Upper lobe of right lung (tissue), 1 donor: ENCODE data around the gene AKT3. TPM values are rescaled to one million over a fixed set of nuclear protein-coding genes. Genes with fewer than 3 reads are reported as not detected.

Experiments used
- ATAC-seq: fragments of 200-7000 bp; cut with Tn5 transposase; one replicate; pipeline ENCODE4 v1.9.1; 2020; ENCODE audit warnings: mild to moderate bottlenecking, moderate library complexity
- DNase-seq: peaks from one replicate; pipeline ENCODE4 v3.0.0-alpha.2; 2020
- H3K27ac ChIP-seq: fragments of 200-600 bp; one replicate; pipeline ENCODE4 v1.8.0; 2022
- H3K27me3 ChIP-seq: fragments of 200-600 bp; one replicate; pipeline ENCODE4 v1.8.0; 2022; ENCODE audit warnings: mild to moderate bottlenecking
- H3K36me3 ChIP-seq: fragments of 200-600 bp; one replicate; pipeline ENCODE4 v1.8.0; 2022
- H3K4me1 ChIP-seq: fragments of 200-600 bp; one replicate; pipeline ENCODE4 v1.8.0; 2022
- H3K4me3 ChIP-seq: fragments of 200-600 bp; one replicate; pipeline ENCODE4 v1.8.0; 2022; ENCODE audit warnings: mild to moderate bottlenecking
- H3K9me3 ChIP-seq: fragments of 200-600 bp; one replicate; pipeline ENCODE4 v1.8.0; 2022
- CTCF ChIP-seq: fragments of 200-600 bp; IDR thresholded peaks from one replicate; pipeline ENCODE4 v1.8.0; 2022; ENCODE audit warnings: antibody characterized with exemption
- intact Hi-C: fragments of 100-400 bp; cut with DNase I; formaldehyde crosslinking; loops from one replicate; pipeline ENCODE4 v1.11.0; 2022
- total RNA-seq: library from RNA; stranded (reverse); fragmentation: NEBNext Ultra II Directional; extraction: Animal tissue kit (Norgen Biotek cat#: 25700); gene quantifications from one replicate; pipeline ENCODE4 v1.2.1, GENCODE V29; 2021
- donor health status: DM: no; HTN: yes; CAD: no; lungs with severe emphysema.

Gene AKT3
- total RNA-seq, 1 donor from 2014 or later = 64.6 TPM

DNA sequence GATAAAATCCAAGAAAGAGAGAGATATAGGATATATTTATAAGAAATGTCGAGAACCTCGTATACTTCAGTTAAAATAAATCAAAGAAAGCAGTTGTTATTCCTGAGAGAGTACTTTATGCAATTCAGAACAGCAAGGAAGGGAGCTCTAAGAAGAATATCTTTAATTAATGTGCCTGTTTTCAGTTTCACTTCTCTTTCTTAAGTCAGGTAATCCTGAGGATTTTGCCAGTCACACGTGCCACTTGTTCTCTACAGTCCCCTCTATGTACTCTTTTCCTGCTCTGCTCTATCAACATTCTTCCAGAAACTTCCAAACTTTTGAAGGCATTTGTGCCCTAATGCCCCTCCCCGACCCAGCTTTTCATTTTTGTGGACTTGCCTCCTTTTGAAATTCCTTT is 211.9 kb downstream of the AKT3 start:
- intact Hi-C loops = no loop called here
- TF ChIP-seq CTCF = no peak
- no peaks in the 10 kb centered on the region for H3K4me1 ChIP-seq

DNA sequence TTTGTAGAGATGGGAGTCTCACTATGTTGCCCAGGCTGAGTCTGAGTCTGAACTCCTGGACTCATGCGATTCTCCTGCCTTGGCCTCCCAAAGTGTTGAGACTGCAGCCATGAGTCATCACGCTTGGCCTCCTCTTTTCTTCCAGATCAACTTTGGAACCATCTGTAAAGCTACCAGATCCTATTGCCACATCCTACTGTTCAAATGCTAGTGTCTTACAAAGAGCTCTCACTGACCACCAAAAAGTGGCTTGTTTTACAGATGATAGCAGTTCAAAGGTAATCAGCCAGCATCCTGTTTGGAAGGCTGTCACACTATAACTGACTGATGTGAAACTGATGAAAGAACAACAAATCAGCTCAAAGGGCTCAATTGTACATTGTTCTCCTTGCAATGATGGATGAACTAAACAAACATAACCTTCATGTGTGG is 221.6 kb downstream of the AKT3 start:
- ATAC-seq = no peak
- H3K9me3 ChIP-seq = no peaks in the 10 kb centered on the region
- intact Hi-C loops = no loop called here
- H3K27ac ChIP-seq = no peak overlapping the region
- no peak for DNase-seq
- H3K36me3 ChIP-seq = no peaks in the 10 kb centered on the region
- H3K27me3 ChIP-seq = no peaks in the 10 kb centered on the region
- TF ChIP-seq CTCF = no peak
- H3K4me1 ChIP-seq = no peaks in the 10 kb centered on the region
- no peak overlapping the region for H3K4me3 ChIP-seq

More for the DNA sequence above, 211.9 kb downstream of the AKT3 start:
- Histone ChIP-seq H3K27ac (no peak overlapping the region), H3K9me3 (no peaks in the 10 kb centered on the region), H3K4me3 (no peak overlapping the region), H3K36me3 (peaks cover 9% of the 10 kb centered on the region), H3K27me3 (no peaks in the 10 kb centered on the region)
- ATAC-seq (no peak), DNase-seq (no peak)

DNA sequence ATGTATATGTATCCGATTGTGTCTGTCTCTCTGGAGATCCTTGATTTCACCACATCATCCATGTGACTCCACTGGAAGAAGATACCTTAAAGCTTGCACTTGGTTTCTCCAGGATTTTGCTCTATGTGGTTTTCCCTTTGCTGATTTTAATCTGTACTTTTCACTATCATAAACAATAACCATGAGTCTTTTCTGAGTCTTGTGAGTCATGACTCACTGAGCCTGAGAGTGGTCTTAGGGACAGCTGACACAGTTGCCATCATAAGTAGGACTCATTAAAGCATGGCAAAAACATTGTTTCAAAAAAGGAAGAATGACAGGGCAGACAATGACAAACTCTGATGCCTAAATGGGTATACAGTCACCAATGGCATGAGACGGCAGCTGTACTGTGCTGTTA is 226.2 kb downstream of the AKT3 start:
- Histone ChIP-seq H3K36me3 (no peaks in the 10 kb centered on the region), H3K4me1 (no peaks in the 10 kb centered on the region), H3K27me3 (no peaks in the 10 kb centered on the region), H3K4me3 (no peak overlapping the region), H3K9me3 (no peaks in the 10 kb centered on the region), H3K27ac (no peak overlapping the region)
- no peak for TF ChIP-seq CTCF
- intact Hi-C loops = no loop called here
- ATAC-seq (no peak), DNase-seq (no peak)

DNA sequence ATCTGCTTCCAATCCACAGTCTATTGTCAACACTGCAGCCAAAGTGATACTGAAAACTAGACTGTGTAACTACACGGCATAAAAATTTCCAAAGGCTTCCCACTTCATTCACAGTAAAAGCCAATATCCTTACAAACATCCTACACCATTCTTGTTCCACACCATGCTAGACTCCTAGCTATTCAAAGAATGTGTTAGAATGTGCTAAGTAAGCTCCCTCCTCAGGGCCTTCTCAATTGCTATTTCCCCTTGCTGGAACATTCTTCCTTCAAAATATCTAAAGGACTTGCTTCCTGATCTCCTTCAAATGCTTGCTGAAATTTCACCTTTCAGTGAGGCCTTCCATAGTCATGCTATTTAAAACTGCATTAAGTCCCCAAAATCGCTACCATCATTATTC is 228.1 kb downstream of the AKT3 start:
- Histone ChIP-seq H3K4me1 (no peaks in the 10 kb centered on the region), H3K27ac (no peak overlapping the region), H3K9me3 (no peaks in the 10 kb centered on the region), H3K27me3 (no peaks in the 10 kb centered on the region), H3K4me3 (no peak overlapping the region), H3K36me3 (no peaks in the 10 kb centered on the region)
- ATAC-seq (peak; percentile 72), DNase-seq (no peak)
- TF ChIP-seq CTCF = no peak
- intact Hi-C loops = no loop called here

- intact Hi-C loops = no loop called here
- Histone ChIP-seq H3K27me3 (no peaks in the 10 kb centered on the region), H3K36me3 (no peaks in the 10 kb centered on the region), H3K4me1 (no peaks in the 10 kb centered on the region), H3K4me3 (no peak overlapping the region), H3K27ac (no peak overlapping the region), H3K9me3 (no peaks in the 10 kb centered on the region)
- DNase-seq (no peak), ATAC-seq (no peak)
- TF ChIP-seq CTCF = no peak
Measured at GRCh38 chr1:243620096-243620495, 229.9 kb downstream of the AKT3 start.

GRCh38 chr1:243609698-243610097 is 240.3 kb downstream of the AKT3 start:
- intact Hi-C loops = no loop called here
- ATAC-seq = no peak
- H3K36me3 ChIP-seq = no peaks in the 10 kb centered on the region

More at GRCh38 chr1:243609698-243610097, 240.3 kb downstream of the AKT3 start:
- H3K9me3 ChIP-seq = no peaks in the 10 kb centered on the region
- no peak overlapping the region for H3K27ac ChIP-seq
- DNase-seq = no peak
- no peaks in the 10 kb centered on the region for H3K4me1 ChIP-seq
- no peaks in the 10 kb centered on the region for H3K27me3 ChIP-seq
- no peak overlapping the region for H3K4me3 ChIP-seq
- TF ChIP-seq CTCF = no peak
